Vagina (tissue), 2 donors: ENCODE data around the gene RSPH9.

ENCODE experiments used
- CTCF ChIP-seq, 3 experiments: fragments of 450-650 bp in 2 of 3; fragments of 200-600 bp in 1 of 3; sonication (generic) in 1 of 3; IDR thresholded peaks; one replicate each; pipeline ENCODE4 v1.5.1; 2017 to 2019; ENCODE audit warnings: antibody characterized with exemption in 3 of 3, mild to moderate bottlenecking in 2 of 3, moderate library complexity in 2 of 3
- POLR2A ChIP-seq, 2 donors: fragments of 450-650 bp; IDR thresholded peaks; one replicate each; pipeline ENCODE4 v1.6.1; 2017; ENCODE audit warnings: antibody characterized with exemption in 2 of 2, mild to moderate bottlenecking in 2 of 2, moderate library complexity in 2 of 2
- POLR2AphosphoS5 ChIP-seq, 2 donors: sonication (generic); formaldehyde crosslinking; IDR thresholded peaks; one replicate each; pipeline ENCODE4 v1.9.0; 2017; ENCODE audit warnings: antibody characterized with exemption in 2 of 2, mild to moderate bottlenecking in 2 of 2, low read depth in 1 of 2; ENCODE audit not compliant: insufficient read depth in 1 of 2

GRCh38 chr6:43604174-43604573, 40.7 kb upstream of the RSPH9 start:
- TF ChIP-seq CTCF (IDR thresholded peaks at IDR 0.05) = no peak
- no peak for TF ChIP-seq POLR2A (IDR thresholded peaks at IDR 0.05)
- no peak for TF ChIP-seq POLR2AphosphoS5 (IDR thresholded peaks at IDR 0.05; ENCODE audit: insufficient read depth in 1 of 2, low read depth in 1 of 2)
